Measurements from ENCODE around the gene STYXL1.

- TF ChIP-seq CTCF (IDR thresholded peaks at IDR 0.05) (no peak), POLR2AphosphoS5 (IDR thresholded peaks at IDR 0.05) (no peak)
These were observed 24.7 kb upstream of the STYXL1 start for GRCh38 chr7:76072243-76073148.

All from breast epithelium (tissue), 3 donors.